ENCODE measurements around the gene CALU. TPM values are rescaled to one million over a fixed set of nuclear protein-coding genes. Genes with fewer than 3 reads are reported as not detected.

CALU gene
- total and polyA plus RNA-seq, 10 of the 15 experiments (the other 5 are each of a cell fraction or from before 2014, with no cell fraction given), result 31.2 to 75.6 (median 42.1) TPM

- no peaks in the 10 kb centered on the region for H3K4me1 ChIP-seq (ENCODE audit: control insufficient read depth, insufficient read depth, low read length)
- WGBS (ENCODE audit: insufficient coverage, insufficient replicate concordance, low lambda C conversion rate, missing lambda C conversion rate), result 95% methylated on average over 13 of the region's 13 CpGs
- no peak for ATAC-seq
- TF ChIP-seq HCFC1 (IDR thresholded peaks at IDR 0.05; ENCODE audit: low read length) (no peak), TCF7 (IDR thresholded peaks at IDR 0.05; ENCODE audit: borderline replicate concordance) (no peak), KDM1A (IDR thresholded peaks at IDR 0.05; ENCODE audit: borderline replicate concordance) (no peak)
- no peaks in the 10 kb centered on the region for H3K27me3 ChIP-seq (replicated peaks in 1 of 2; ENCODE audit: control insufficient read depth in 2 of 2, insufficient read depth in 2 of 2, low read length in 1 of 2)
- ChIA-PET POLR2A (no interaction called here), CTCF (interaction anchor here (1.0 to 1.6 kb wide), 2 partner anchors 18 to 34 kb away, joined by 3 read pairs; no protein-coding TSS in a partner anchor), RAD21 (ENCODE audit: unreplicated experiment) (no interaction called here), SMC1A (ENCODE audit: uncharacterized antibody, unreplicated experiment) (no interaction called here)
- intact Hi-C loops (cut with micrococcal nuclease; ENCODE audit: unreplicated experiment), result no loop called here
- no TSS peak for BruUV-seq (replicated peaks)
- H3K79me2 ChIP-seq (ENCODE audit: control insufficient read depth, insufficient read depth, low read length), result no peaks in the 10 kb centered on the region
- peaks cover 4 to 10% of the 10 kb centered on the region in 2 experiments; a peak in 3 of 4 replicates for H3K36me3 ChIP-seq (ENCODE audit: control insufficient read depth in 2 of 2, insufficient read depth in 2 of 2, low read length in 1 of 2)
- H3K4me3 ChIP-seq, result no peak overlapping the region
- FAIRE-seq, result no peak
- no peaks in the 10 kb centered on the region; the same call in 2 of the 3 replicates for H3K9me3 ChIP-seq (replicated peaks; ENCODE audit: control insufficient read depth, insufficient read depth, low read length)
- no peaks in the 10 kb centered on the region for H4K20me1 ChIP-seq (ENCODE audit: control insufficient read depth, insufficient read depth)
- H2AFZ ChIP-seq (ENCODE audit: control insufficient read depth, low read depth, low read length), result no peak overlapping the region
- DNase-seq (ENCODE audit: low read depth, low spot score), result no peak
- no peak overlapping the region for H3K9ac ChIP-seq (ENCODE audit: control insufficient read depth, insufficient read depth, low read length)
- H3K27ac ChIP-seq (ENCODE audit: control insufficient read depth, insufficient read depth), result no peak overlapping the region
- in situ Hi-C loops (cut with MboI), result no loop called here
- no peak overlapping the region for H3K4me2 ChIP-seq (ENCODE audit: control insufficient read depth, insufficient read depth)
Measured at GRCh38 chr7:128774029-128774689, 35.0 kb downstream of the CALU start.

- no TSS peak for BruUV-seq (replicated peaks)
- Histone ChIP-seq H3K9me3 (replicated peaks; ENCODE audit: control insufficient read depth, insufficient read depth, low read length) (no peaks in the 10 kb centered on the region; the same call in 2 of the 3 replicates), H3K27ac (ENCODE audit: control insufficient read depth, insufficient read depth) (no peak overlapping the region), H3K27me3 (replicated peaks in 1 of 2; ENCODE audit: control insufficient read depth in 2 of 2, insufficient read depth in 2 of 2, low read length in 1 of 2) (no peaks in the 10 kb centered on the region), H3K36me3 (ENCODE audit: control insufficient read depth in 2 of 2, insufficient read depth in 2 of 2, low read length in 1 of 2) (peaks cover 4 to 10% of the 10 kb centered on the region in 2 experiments; a peak in 3 of 4 replicates), H3K4me3 (no peak overlapping the region), H2AFZ (ENCODE audit: control insufficient read depth, low read depth, low read length) (no peak overlapping the region), H4K20me1 (ENCODE audit: control insufficient read depth, insufficient read depth) (no peaks in the 10 kb centered on the region), H3K9ac (ENCODE audit: control insufficient read depth, insufficient read depth, low read length) (no peak overlapping the region), H3K4me2 (ENCODE audit: control insufficient read depth, insufficient read depth) (no peak overlapping the region), H3K4me1 (ENCODE audit: control insufficient read depth, insufficient read depth, low read length) (no peaks in the 10 kb centered on the region), H3K79me2 (ENCODE audit: control insufficient read depth, insufficient read depth, low read length) (no peaks in the 10 kb centered on the region)
- ATAC-seq (no peak), FAIRE-seq (no peak), DNase-seq (ENCODE audit: low read depth, low spot score) (no peak)
- ChIA-PET SMC1A (ENCODE audit: uncharacterized antibody, unreplicated experiment) (no interaction called here), POLR2A (no interaction called here), RAD21 (ENCODE audit: unreplicated experiment) (no interaction called here), CTCF (interaction anchor here (1.0 kb wide), 1 partner anchor 18 kb away, joined by 3 read pairs; no protein-coding TSS in a partner anchor)
- 95% methylated on average over 7 of the region's 7 CpGs for WGBS (ENCODE audit: insufficient coverage, insufficient replicate concordance, low lambda C conversion rate, missing lambda C conversion rate)
- intact Hi-C loops (cut with micrococcal nuclease; ENCODE audit: unreplicated experiment) (no loop called here), in situ Hi-C loops (cut with MboI) (no loop called here)
- TF ChIP-seq NRF1 (conservative IDR thresholded peaks at IDR 0.05; ENCODE audit: low read depth, low read length) (no peak), POLR2AphosphoS2 (IDR thresholded peaks at IDR 0.05; ENCODE audit: low read depth, low read length) (0 out of 2 replicates have a peak, but pooled peaks have one; percentile 24), FOXK2 (IDR thresholded peaks at IDR 0.05) (no peak), HDAC6 (IDR thresholded peaks at IDR 0.05; ENCODE audit: unreplicated experiment) (no peak), ATF2 (IDR thresholded peaks at IDR 0.05; ENCODE audit: low read length) (no peak), ZNF217 (IDR thresholded peaks at IDR 0.05) (no peak), ZNF592 (IDR thresholded peaks at IDR 0.05) (no peak)
Measured at GRCh38 chr7:128774921-128775320, 35.8 kb downstream of the CALU start.
